GM12872 (cell line): ENCODE measurements around the gene PBX3.

Experiments used
- TF ChIP-seq, protein P1 (sequence below): IDR thresholded peaks from 3 replicates; pipeline ENCODE4 v1.5.1; 2011; ENCODE audit warnings: low read depth, mild to moderate bottlenecking, low read length, moderate library complexity; ENCODE audit not compliant: insufficient read depth

The PBX3 gene

DNA sequence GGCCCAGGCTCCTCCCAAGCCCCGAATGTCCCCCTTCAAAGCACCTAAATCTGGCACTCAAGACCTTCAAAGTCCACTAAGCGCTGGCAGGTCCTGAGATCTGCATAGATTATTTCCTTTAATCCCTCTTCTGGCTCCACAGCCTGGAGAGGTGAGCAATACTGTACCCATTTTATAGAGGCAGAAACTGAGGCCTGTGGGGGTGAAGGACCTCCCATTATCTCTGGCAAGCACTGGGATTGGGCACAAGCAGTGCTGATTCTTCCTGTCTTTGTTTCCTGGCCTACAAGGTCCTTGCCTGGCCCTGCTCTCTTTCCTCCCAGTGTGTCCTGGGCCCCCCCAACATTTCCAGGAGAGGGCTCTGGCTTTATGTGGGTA lies 252.3 kb downstream of the PBX3 start:
- TF ChIP-seq, protein P1, sequence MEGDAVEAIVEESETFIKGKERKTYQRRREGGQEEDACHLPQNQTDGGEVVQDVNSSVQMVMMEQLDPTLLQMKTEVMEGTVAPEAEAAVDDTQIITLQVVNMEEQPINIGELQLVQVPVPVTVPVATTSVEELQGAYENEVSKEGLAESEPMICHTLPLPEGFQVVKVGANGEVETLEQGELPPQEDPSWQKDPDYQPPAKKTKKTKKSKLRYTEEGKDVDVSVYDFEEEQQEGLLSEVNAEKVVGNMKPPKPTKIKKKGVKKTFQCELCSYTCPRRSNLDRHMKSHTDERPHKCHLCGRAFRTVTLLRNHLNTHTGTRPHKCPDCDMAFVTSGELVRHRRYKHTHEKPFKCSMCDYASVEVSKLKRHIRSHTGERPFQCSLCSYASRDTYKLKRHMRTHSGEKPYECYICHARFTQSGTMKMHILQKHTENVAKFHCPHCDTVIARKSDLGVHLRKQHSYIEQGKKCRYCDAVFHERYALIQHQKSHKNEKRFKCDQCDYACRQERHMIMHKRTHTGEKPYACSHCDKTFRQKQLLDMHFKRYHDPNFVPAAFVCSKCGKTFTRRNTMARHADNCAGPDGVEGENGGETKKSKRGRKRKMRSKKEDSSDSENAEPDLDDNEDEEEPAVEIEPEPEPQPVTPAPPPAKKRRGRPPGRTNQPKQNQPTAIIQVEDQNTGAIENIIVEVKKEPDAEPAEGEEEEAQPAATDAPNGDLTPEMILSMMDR = no peak

DNA sequence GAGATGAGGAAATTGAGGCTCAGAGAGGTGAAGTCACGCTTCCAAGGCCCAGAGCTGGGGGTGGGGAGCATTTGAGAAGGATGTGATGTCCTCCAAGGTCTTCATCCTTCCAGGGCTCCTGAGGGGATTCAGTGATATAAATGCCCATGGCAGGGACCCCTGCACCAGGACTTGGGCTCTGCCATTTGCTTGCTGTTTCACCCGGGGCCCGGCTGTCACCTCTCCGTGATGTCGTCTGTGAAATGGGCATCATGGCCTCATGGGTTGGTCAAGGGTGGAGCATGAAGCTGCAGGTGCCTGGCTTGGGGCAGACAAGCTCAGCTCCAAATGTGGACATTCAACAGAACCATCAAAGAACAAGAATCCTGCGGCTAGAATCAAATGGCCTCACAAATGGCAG lies 253.1 kb downstream of the PBX3 start:
- TF ChIP-seq, protein P1 = no peak

DNA sequence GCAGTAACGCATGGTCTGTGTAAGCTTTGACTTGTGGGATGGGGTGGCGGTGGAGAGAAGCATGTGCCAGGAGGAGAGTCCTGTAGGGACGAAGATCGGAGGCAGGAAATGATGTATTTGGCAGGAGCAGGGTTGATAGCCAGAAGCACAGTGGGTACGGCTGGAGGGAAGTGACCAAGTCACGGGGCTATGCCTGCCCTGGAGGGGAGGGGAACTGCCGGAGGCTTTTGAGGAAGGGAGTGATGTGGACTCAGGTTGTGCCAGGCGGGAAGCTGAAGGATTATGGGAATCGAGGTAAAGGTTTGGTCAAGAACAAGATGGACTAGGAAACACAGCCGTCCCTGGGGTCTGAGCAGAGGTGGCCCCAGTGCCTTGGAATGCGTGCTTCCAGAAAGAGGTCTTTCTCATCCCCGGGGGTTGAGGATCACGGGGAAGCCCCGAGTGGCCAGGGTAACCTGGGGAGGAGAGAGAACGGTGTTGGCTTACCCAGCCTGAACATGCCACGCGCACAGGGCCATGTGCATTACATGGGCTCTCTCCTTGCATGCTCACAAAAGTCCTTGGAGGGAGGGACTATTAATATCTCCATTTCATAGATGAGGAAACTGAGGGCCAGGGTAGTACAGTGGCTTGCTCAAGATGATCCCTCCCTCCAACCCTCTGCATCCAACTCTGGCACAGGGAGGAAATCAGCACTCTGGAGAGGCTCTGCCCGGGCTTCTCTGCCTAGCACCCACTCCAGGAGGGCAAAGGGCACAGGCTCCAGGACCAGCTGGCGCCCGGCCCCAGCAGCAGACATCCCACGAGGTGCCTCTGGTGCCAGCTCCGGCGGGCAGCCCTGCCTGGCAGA lies 253.8 kb downstream of the PBX3 start:
- TF ChIP-seq, protein P1 = no peak

DNA sequence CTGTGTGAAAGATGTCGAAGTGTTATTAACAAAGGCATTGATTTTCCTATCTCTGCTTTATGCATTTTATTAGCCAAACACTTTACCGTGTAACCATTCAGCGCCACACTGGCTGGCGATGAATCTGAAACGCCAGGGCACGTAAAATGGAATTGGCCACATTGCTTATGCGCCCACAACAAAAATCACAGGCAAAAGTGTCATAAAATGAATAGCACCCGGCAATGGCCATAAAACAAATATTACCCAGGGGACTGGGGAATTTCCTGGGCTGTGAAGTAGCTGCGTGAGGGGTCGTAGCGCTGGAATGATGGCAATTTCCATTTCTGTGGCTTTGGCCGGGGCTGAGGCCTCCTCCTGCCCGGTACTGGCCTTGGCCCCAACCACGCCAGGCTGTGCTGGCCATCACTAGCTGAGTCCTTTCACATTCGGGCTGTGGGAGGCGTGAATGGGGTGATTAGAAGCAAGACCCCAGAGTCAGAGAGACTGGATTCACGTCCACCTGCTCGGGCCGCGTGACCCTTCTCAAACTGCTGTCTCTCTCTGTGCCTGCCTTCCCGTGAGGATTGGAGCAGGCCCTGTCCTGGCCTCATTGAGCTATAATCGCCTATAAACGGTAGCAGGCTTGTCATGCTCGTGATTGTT lies 254.5 kb downstream of the PBX3 start:
- TF ChIP-seq, protein P1 = no peak

GRCh38 chr9:126002476-126003350 lies 255.5 kb downstream of the PBX3 start:
- TF ChIP-seq, protein P1 = no peak

GRCh38 chr9:126009047-126009446 lies 261.9 kb downstream of the PBX3 start:
- TF ChIP-seq, protein P1 = peak; percentile 46

GRCh38 chr9:126014726-126015125 lies 267.6 kb downstream of the PBX3 start:
- TF ChIP-seq, protein P1 = no peak
